WTC11 (cell line): ENCODE data around the gene SOX4.

Experiments
- RORB ChIP-seq: fragments of 250-450 bp; sonication (Bioruptor Pico); IDR thresholded peaks from 2 replicates; pipeline ENCODE4 v1.9.0; 2021; ENCODE audit warnings: mild to moderate bottlenecking
- TF ChIP-seq, protein P1 (sequence below): sonication (generic); formaldehyde crosslinking; IDR thresholded peaks from 2 replicates; pipeline ENCODE4 v1.8.1; 2022; ENCODE audit warnings: mild to moderate bottlenecking, missing genetic modification reagents, moderate library complexity, borderline replicate concordance
- TF ChIP-seq, protein P2 (sequence below): fragments of 200-600 bp; IDR thresholded peaks from 2 replicates; pipeline ENCODE4 v1.8.0; 2022; ENCODE audit warnings: antibody characterized with exemption

DNA sequence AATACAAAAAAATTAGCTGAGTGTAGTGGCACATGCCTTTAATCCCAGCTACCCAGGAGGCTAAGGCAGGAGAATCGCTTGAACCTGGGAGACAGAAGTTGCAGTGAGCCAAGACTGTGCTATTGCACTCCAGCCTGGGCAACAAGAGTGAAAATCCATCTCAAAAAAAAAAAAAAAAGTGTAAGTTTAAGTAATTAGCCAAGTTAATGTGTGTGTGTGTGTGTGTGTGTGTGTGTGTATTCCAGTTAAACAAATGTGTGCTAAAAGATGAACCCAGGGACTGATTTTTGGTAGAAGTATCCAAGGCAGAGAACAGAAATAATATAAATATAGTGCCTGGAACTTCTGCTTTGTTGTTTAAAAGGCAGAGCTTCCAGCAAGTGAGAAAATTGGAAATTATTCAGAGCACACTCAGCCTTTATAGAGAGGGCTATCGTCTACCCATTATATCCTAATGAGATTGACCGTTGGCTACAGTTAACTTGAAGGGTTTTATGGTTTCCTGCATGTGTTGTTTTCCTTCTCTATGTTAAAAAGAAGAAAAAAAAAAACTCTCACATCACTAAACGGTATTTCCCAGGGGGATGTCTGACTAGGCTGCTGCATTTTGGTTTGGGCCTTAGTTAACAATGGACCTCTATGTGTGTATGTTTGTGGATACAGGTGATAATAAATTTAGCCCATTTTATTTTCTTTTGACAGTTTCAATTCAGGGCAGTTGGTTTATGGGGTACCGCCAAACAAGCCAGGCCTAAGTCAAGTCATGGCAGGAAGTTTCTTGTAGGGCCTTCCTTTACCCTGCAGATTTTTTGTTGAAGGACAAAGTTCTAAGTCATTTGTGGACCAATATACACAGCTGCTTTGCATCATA lies 9.8 kb downstream of the SOX4 start:
- TF ChIP-seq, protein P1, sequence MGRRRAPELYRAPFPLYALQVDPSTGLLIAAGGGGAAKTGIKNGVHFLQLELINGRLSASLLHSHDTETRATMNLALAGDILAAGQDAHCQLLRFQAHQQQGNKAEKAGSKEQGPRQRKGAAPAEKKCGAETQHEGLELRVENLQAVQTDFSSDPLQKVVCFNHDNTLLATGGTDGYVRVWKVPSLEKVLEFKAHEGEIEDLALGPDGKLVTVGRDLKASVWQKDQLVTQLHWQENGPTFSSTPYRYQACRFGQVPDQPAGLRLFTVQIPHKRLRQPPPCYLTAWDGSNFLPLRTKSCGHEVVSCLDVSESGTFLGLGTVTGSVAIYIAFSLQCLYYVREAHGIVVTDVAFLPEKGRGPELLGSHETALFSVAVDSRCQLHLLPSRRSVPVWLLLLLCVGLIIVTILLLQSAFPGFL (CRISPR knock-in tag): no peak
- TF ChIP-seq, protein P2, sequence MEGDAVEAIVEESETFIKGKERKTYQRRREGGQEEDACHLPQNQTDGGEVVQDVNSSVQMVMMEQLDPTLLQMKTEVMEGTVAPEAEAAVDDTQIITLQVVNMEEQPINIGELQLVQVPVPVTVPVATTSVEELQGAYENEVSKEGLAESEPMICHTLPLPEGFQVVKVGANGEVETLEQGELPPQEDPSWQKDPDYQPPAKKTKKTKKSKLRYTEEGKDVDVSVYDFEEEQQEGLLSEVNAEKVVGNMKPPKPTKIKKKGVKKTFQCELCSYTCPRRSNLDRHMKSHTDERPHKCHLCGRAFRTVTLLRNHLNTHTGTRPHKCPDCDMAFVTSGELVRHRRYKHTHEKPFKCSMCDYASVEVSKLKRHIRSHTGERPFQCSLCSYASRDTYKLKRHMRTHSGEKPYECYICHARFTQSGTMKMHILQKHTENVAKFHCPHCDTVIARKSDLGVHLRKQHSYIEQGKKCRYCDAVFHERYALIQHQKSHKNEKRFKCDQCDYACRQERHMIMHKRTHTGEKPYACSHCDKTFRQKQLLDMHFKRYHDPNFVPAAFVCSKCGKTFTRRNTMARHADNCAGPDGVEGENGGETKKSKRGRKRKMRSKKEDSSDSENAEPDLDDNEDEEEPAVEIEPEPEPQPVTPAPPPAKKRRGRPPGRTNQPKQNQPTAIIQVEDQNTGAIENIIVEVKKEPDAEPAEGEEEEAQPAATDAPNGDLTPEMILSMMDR: no peak
- TF ChIP-seq RORB (CRISPR knock-in tag): no peak
